ENCODE results near the gene IFI44. TPM values are rescaled to one million over a fixed set of nuclear protein-coding genes. Genes with fewer than 3 reads are reported as not detected.

The IFI44 gene
- total and polyA plus RNA-seq, 10 of the 15 experiments (the other 5 are each of a cell fraction or from before 2014, with no cell fraction given), result 37.7 to 272 (median 90.9) TPM

GRCh38 chr1:78687315-78687714, 37.7 kb downstream of the IFI44 start:
- FAIRE-seq, result no peak
- TF ChIP-seq BRCA1 (IDR thresholded peaks at IDR 0.05; ENCODE audit: low read depth, low read length) (no peak), PRDM15 (CRISPR knock-in tag; IDR thresholded peaks at IDR 0.05) (no peak), HDAC6 (IDR thresholded peaks at IDR 0.05; ENCODE audit: unreplicated experiment) (no peak), SMAD5 (IDR thresholded peaks at IDR 0.05; ENCODE audit: low read depth) (no peak), HSF1 (IDR thresholded peaks at IDR 0.05; ENCODE audit: low read depth, low read length) (no peak), SREBF2 (IDR thresholded peaks at IDR 0.05; ENCODE audit: low read length) (no peak), ZBTB40 (IDR thresholded peaks at IDR 0.05; ENCODE audit: borderline replicate concordance) (no peak), RCOR1 (conservative IDR thresholded peaks at IDR 0.05; ENCODE audit: low read depth, low read length) (no peak), SRF (IDR thresholded peaks at IDR 0.05; ENCODE audit: low read depth in 2 of 2, low read length in 2 of 2) (no peak), SMC3 (IDR thresholded peaks at IDR 0.05; ENCODE audit: borderline replicate concordance, low read length) (no peak), CBX5 (IDR thresholded peaks at IDR 0.05; ENCODE audit: low read depth) (no peak)
- ChIA-PET CTCF (no interaction called here), POLR2A (no interaction called here), RAD21 (ENCODE audit: unreplicated experiment) (no interaction called here), SMC1A (ENCODE audit: uncharacterized antibody, unreplicated experiment) (interaction anchor here (1.5 kb wide), 1 partner anchor 79 kb away, joined by 4 read pairs; no protein-coding TSS in a partner anchor)
- WGBS (ENCODE audit: insufficient coverage, insufficient replicate concordance, low lambda C conversion rate, missing lambda C conversion rate), result 100% methylated on average over 1 of the region's 1 CpG
- Histone ChIP-seq H3K9me3 (replicated peaks; ENCODE audit: control insufficient read depth, insufficient read depth, low read length) (no peaks in the 10 kb centered on the region), H2AFZ (ENCODE audit: control insufficient read depth, low read depth, low read length) (no peak overlapping the region), H3K4me2 (ENCODE audit: control insufficient read depth, insufficient read depth) (no peak overlapping the region), H3K4me1 (ENCODE audit: control insufficient read depth, insufficient read depth, low read length) (no peaks in the 10 kb centered on the region), H4K20me1 (ENCODE audit: control insufficient read depth, insufficient read depth) (no peaks in the 10 kb centered on the region), H3K4me3 (no peak overlapping the region), H3K27ac (ENCODE audit: control insufficient read depth, insufficient read depth) (no peak overlapping the region), H3K9ac (ENCODE audit: control insufficient read depth, insufficient read depth, low read length) (no peak overlapping the region), H3K36me3 (ENCODE audit: control insufficient read depth in 2 of 2, insufficient read depth in 2 of 2, low read length in 1 of 2) (no peaks in the 10 kb centered on the region), H3K27me3 (replicated peaks in 1 of 2; ENCODE audit: control insufficient read depth in 2 of 2, insufficient read depth in 2 of 2, low read length in 1 of 2) (no peaks in the 10 kb centered on the region), H3K79me2 (ENCODE audit: control insufficient read depth, insufficient read depth, low read length) (no peaks in the 10 kb centered on the region)
- no TSS peak for BruUV-seq (replicated peaks)
- no peak for DNase-seq (ENCODE audit: low read depth, low spot score)
- in situ Hi-C loops (cut with MboI), result no loop called here
- no peak for ATAC-seq
- intact Hi-C loops (cut with micrococcal nuclease; ENCODE audit: unreplicated experiment), result loop anchor here (5.0 kb wide), 2 partner anchors 145 to 510 kb away; no protein-coding TSS in a partner anchor
